Sciatic nerve (tissue), 2 donors: ENCODE data around the gene GPR132. TPM values are rescaled to one million over a fixed set of nuclear protein-coding genes. Genes with fewer than 3 reads are reported as not detected.
"Not testable (repeated sequence)": the region's sequence is repeated elsewhere in the genome, so short reads cannot be mapped to it uniquely, and the experiment has no call there.

Experiments
- ATAC-seq: fragments of 200-7000 bp; cut with Tn5 transposase; one replicate; pipeline ENCODE4 v1.9.1; 2020; ENCODE audit warnings: mild to moderate bottlenecking, moderate library complexity
- DNase-seq: peaks from one replicate; pipeline ENCODE4 v3.0.0-alpha.2; 2020; ENCODE audit warnings: low spot score
- intact Hi-C: fragments of 100-400 bp; cut with DNase I; formaldehyde crosslinking; loops from one replicate; pipeline ENCODE4 v1.14.2; 2022
- total RNA-seq: library from RNA; stranded (reverse); fragmentation: NEBNext Ultra II Directional; extraction: Animal tissue kit (Norgen Biotek cat#: 25700); gene quantifications from one replicate; pipeline ENCODE4 v1.2.1, GENCODE V29; 2021
- donor health status: DM: no; HTN: no; CAD: no.
- donor health status: DM: no; HTN: no; CAD: no.

The GPR132 gene
- total RNA-seq, 1 donor from 2014 or later = 3.2 TPM

DNA sequence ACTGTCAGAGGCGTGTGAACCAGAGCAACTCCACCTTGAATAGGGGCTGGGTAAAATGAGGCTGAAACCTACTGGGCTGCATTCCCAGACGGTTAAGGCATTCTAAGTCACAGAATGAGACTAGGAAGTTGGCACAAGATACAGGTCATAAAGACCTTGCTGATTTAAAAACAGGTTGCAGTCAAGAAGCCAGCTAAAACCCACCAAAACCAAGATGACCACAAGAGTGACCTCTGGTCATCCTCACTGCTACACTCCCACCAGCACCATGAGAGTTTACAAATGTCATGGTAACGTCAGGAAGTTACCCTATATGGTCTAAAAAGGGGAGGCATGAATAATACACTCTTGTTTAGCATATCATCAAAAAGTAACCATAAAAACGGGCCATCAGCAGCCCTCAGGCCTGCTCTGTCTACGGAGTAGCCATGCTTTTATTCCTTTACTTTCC lies 32.8 kb downstream of the GPR132 start:
- ATAC-seq, DNase-seq, intact Hi-C loops: not testable (repeated sequence)

- no peak for DNase-seq
- no peak for ATAC-seq
- intact Hi-C loops = no loop called here
Measured at GRCh38 chr14:105030836-105031396, 34.3 kb downstream of the GPR132 start.

- ATAC-seq (no peak), DNase-seq (no peak)
- intact Hi-C loops = no loop called here
Measured at GRCh38 chr14:105030194-105030593, 35.0 kb downstream of the GPR132 start.

DNA sequence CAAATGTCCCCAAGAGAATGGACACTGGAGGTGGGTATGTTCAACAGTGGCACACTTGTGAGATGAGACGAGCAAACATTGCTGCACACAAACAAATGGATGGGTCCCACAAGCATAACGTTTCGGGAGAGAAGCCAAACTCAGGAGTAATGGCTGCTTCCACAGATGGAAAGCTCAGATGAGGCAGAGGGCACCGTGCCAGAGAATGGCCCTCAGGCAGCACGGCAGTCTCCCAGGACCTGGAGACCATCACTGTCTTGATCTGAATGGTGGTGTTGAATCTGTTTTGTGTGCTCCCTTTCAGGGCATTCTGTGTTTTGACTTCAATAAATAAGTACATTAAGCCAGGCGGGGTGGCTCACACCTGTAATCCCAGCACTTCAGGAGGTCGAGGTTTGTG lies 35.8 kb downstream of the GPR132 start:
- DNase-seq (no peak), ATAC-seq (no peak)
- intact Hi-C loops = no loop called here

- intact Hi-C loops = no loop called here
- no peak for DNase-seq
- ATAC-seq = no peak
Measured at GRCh38 chr14:105028251-105028927, 36.8 kb downstream of the GPR132 start.

DNA sequence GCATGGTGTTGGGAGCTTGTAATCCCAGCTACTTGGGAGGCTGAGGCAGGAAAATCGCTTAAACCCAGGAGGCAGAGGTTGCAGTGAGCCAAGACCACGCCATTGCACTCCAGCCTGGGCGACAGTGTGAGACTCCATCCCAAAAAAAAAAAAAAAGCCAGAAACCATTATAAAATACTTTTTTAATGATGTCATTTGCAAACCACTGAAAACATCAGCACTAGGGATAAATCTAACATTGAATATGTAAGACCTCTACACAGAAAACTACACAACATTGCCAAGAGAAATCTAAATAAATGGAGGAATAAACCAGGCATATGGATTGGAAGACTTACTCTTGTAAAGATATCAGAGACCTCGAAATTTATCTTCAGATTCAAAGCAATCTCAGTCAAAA lies 37.5 kb downstream of the GPR132 start:
- DNase-seq, intact Hi-C loops, ATAC-seq: not testable (repeated sequence)

DNA sequence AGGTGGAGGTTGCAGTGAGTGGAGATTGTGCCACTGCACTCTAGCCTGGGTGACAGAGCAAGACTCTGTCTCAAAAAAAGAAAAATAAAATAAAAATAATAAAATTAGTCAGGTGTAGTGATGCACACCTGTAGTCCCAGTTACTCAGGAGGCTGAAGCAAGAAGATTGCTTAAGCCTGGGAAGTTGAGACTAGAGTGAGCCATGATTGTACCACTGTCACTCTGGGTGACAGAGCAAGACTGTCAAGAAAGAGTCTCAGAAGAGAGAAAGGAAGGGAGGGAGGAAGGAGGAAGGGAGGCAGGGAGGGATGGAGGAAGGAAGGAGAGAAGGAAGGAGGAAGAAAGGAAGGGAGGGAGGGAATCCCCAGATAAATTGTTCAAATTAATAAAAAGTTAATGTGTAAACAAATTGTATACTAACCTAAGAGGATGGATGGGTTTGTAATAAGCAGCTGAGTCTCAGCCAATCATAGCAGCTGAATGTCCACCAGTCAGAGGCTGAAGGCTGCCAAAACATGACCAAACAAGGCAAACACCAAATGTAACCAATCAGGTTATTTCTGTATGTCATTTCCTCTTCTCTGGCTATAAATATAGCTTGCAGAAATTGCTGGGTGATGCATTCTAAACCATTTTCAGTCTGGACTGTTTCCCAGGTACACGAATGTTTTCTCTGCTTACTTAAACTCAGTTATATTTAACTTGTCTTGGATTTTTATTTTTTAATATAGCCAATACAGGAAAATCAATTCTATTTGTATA lies 38.2 kb downstream of the GPR132 start:
- no peak for ATAC-seq
- DNase-seq = no peak
- intact Hi-C loops = no loop called here

- ATAC-seq (no peak), DNase-seq (no peak)
- intact Hi-C loops = no loop called here
Measured at GRCh38 chr14:105026033-105026785, 39.0 kb downstream of the GPR132 start.

GRCh38 chr14:105025429-105025828 lies 39.8 kb downstream of the GPR132 start:
- intact Hi-C loops = no loop called here
- ATAC-seq (no peak), DNase-seq (no peak)

- ATAC-seq (no peak), DNase-seq (no peak)
- intact Hi-C loops = no loop called here
Measured at GRCh38 chr14:105023791-105024480, 41.3 kb downstream of the GPR132 start.

GRCh38 chr14:105023144-105023543 lies 42.1 kb downstream of the GPR132 start:
- ATAC-seq = no peak
- intact Hi-C loops = no loop called here
- DNase-seq = no peak

DNA sequence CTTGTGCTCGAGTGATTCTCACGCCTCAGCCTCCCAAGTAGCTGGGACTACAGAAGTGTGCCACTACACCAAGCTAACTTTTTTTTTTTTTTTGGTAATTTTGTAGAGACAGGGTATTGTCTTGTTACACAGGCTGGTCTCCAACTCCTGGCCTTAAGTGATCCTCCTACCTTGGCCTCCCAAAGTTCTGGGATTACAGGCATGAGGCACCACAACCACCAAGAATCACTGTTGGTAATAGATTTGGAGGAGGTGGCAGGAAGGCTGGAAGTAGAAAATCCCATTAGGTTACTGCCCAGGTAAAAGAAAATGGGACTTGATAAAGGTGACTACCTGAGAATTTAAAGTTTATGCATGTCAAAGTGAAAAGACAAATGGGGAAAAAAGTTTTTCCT lies 43.0 kb downstream of the GPR132 start:
- intact Hi-C loops = no loop called here
- DNase-seq (no peak), ATAC-seq (no peak)

GRCh38 chr14:105021656-105022275 lies 43.5 kb downstream of the GPR132 start:
- intact Hi-C loops = loop anchor here (2.0 kb wide), 1 partner anchor 43 kb away; the partner anchor contains the start of gene AHNAK2
- peak; percentile 67 for DNase-seq
- peak; percentile 18 for ATAC-seq

- peak; percentile 97 for DNase-seq
- ATAC-seq = peak; percentile 98
- intact Hi-C loops = loop anchor here (2.0 kb wide), 1 partner anchor 42 kb away; the partner anchor contains the start of gene AHNAK2
Measured at GRCh38 chr14:105020815-105021655, 44.2 kb downstream of the GPR132 start, which contains the start of gene CDCA4. TSS of gene CDCA4 (minus strand) at chr14:105021083. CDS start at chr14:105011929, 9,154 bp downstream.

GRCh38 chr14:105019861-105020814 lies 45.1 kb downstream of the GPR132 start:
- intact Hi-C loops = loop anchor here (2.0 kb wide), 1 partner anchor 41 kb away; the partner anchor contains the start of gene AHNAK2
- DNase-seq (peak; percentile 69), ATAC-seq (no peak)

GRCh38 chr14:105018414-105018813 lies 46.8 kb downstream of the GPR132 start:
- ATAC-seq (no peak), DNase-seq (no peak)
- intact Hi-C loops = no loop called here
